Measurements from ENCODE around the gene PRKCE.

PRKCE gene

DNA sequence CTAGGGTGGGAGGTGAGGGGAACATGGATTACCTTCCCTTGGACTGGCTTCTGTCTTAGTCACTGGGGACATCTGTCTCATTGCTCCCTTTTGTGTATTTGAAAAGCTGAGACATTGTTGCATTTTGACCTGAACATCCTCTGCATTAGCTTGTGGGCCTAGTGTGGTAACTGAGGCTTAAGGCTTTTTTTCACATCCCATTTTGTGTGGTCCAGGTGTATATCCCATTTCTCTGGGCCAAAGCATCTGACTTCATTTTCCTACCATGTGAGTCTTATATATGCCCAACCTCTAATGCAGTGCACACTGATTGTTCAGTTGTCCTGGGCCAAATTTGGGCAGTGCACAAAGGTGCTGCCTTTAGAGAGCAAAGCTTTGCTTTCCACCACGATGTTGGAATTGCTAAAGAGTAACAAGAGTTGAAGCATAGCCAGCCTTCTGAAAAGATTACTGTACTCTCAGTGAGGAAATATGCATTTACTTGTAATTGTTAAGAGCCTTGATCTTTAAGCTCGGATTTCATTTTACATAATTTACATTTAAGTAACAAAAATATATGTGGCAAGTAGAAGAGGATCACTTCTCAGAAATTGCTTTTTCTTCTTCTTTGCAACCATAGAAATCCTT lies 13.3 kb downstream of the PRKCE start:
- H3K36me3 Mint-ChIP-seq (ENCODE audit: low read depth) = no peaks in the 10 kb centered on the region
- H3K27ac Mint-ChIP-seq = no peak overlapping the region
- H3K4me3 Mint-ChIP-seq = no peak overlapping the region
- H3K4me1 Mint-ChIP-seq (ENCODE audit: low read depth) = no peaks in the 10 kb centered on the region
- no peaks in the 10 kb centered on the region for H3K9me3 Mint-ChIP-seq
- intact Hi-C loops (cut with micrococcal nuclease) = no loop called here
- H3K27me3 Mint-ChIP-seq = no peaks in the 10 kb centered on the region

DNA sequence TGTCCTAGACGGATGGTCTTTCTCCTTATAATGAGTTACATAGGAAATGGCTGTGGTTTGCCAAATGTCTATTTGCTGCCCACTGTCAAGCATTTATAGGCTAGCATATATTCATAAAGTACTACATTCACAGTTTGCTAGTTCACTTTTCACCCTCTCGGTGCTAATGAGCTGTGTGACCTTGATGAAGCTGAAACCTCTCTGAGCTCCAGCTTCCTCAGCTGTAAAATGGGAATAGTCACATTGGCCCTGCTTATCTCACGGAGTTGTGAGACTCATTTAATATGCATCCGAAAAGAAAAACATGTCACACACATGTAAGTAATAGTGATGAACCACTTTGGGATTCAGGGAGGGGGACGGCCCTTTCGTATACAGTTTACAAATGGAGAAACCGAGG lies 17.0 kb downstream of the PRKCE start:
- Mint-ChIP-seq H3K9me3 (no peaks in the 10 kb centered on the region), H3K4me3 (no peak overlapping the region), H3K4me1 (ENCODE audit: low read depth) (no peaks in the 10 kb centered on the region), H3K36me3 (ENCODE audit: low read depth) (no peaks in the 10 kb centered on the region), H3K27me3 (no peaks in the 10 kb centered on the region), H3K27ac (no peak overlapping the region)
- intact Hi-C loops (cut with micrococcal nuclease) = no loop called here

DNA sequence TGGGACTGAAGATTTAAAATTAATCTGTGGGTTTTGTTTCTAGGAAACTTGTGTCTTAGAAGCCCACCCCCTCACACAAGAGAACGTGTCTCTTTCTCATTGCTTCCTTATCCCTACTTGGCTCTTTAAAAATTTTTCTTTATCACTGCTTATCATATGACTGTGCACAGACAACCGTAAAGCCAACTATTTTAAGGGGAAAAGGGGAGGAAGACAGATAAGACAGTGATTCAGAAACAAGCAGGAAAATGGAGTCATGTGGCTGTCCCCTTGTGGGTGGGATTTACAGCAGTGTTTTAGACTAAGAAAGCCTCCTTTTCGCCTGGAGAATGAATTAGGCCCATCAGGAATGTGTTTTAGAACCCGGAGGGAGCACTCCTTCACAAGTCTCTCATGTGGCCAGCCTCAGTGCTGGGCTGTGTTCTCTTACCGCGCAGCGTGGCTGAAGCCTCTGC lies 17.6 kb downstream of the PRKCE start:
- no peak overlapping the region for H3K4me3 Mint-ChIP-seq
- peaks cover 1% of the 10 kb centered on the region for H3K4me1 Mint-ChIP-seq (ENCODE audit: low read depth)
- no peaks in the 10 kb centered on the region for H3K27me3 Mint-ChIP-seq
- no peaks in the 10 kb centered on the region for H3K9me3 Mint-ChIP-seq
- intact Hi-C loops (cut with micrococcal nuclease) = no loop called here
- H3K27ac Mint-ChIP-seq = no peak overlapping the region
- no peaks in the 10 kb centered on the region for H3K36me3 Mint-ChIP-seq (ENCODE audit: low read depth)

DNA sequence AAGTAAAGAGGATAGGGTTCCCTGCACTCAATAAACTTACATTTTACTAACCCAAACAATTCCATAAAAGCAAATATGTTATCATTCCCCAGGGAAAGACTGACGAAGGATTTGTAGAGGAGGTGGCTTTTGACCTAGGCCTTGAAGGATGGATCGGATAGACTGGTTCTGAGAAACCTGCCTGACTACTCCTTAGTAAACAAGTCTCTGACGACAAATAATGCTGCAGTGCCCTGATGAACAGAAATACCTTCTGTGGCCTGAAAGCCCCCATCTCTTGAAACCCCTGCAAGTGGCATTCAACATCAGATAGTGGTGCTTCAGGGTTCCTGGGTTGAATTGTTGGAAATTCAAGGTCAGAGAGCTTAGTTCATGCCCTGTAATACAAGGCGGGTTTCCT lies 19.2 kb downstream of the PRKCE start:
- no peaks in the 10 kb centered on the region for H3K36me3 Mint-ChIP-seq (ENCODE audit: low read depth)
- intact Hi-C loops (cut with micrococcal nuclease) = no loop called here
- H3K9me3 Mint-ChIP-seq = no peaks in the 10 kb centered on the region
- H3K27me3 Mint-ChIP-seq = no peaks in the 10 kb centered on the region
- H3K4me1 Mint-ChIP-seq (ENCODE audit: low read depth) = peaks cover 5% of the 10 kb centered on the region
- H3K27ac Mint-ChIP-seq = no peak overlapping the region
- no peak overlapping the region for H3K4me3 Mint-ChIP-seq

DNA sequence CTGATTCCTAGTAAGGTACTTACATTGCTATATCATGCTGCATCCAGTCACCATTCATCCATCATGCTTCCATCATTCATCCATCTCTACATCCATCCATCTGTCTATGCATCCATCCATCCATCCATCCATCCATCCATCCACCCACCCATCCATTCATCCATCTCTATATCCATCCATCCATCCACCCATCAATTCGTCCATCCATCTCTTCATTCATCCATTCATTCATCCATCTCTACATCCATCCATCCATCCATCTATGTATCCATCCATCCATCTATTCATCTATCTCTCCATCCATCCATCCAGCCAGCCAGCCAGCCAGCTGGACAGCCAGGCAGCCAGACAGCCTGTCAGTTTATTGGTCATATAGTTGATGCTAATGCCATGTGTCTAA lies 20.7 kb downstream of the PRKCE start:
- H3K4me3 Mint-ChIP-seq = no peak overlapping the region
- peaks cover 5% of the 10 kb centered on the region for H3K4me1 Mint-ChIP-seq (ENCODE audit: low read depth)
- no peaks in the 10 kb centered on the region for H3K9me3 Mint-ChIP-seq
- no peaks in the 10 kb centered on the region for H3K27me3 Mint-ChIP-seq
- intact Hi-C loops (cut with micrococcal nuclease) = no loop called here
- no peaks in the 10 kb centered on the region for H3K36me3 Mint-ChIP-seq (ENCODE audit: low read depth)
- no peak overlapping the region for H3K27ac Mint-ChIP-seq

DNA sequence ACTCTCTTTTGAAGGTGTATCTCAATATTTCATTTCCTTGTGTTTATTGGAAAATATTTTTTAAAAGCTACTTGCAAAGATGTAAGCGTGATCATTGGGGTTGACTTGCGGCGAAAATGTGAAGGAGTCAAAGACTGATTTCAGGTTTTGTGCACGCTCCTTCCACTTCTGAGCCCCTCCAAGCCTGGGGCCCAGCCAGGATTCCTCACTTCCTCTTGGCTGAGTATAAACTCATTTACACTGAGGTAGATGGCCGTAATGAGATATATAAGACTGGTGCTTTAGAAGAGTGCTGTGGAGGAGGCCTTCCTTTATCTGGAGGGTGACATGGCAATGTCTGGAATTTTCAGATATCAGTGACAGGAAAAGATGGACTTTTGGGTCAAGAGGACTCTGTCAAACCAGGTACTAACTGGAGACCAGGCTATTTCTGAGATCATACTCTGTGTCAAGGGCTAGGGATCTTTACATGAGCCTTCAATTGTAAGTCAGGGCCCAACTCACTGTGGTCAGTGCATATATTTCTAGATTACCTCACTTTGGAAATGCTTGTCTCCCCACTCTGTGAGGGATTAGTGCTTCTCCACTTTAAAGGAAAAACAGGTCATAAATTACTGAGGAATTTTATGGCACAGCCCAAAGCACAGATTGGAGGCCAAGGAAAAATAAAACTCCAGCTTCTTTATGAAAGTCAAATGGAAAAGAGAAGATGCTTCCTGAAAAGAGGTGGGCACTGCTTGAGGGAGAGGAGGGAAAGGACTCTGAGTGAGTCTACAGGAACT lies 22.8 kb downstream of the PRKCE start:
- no peaks in the 10 kb centered on the region for H3K9me3 Mint-ChIP-seq
- peaks cover 5% of the 10 kb centered on the region for H3K4me1 Mint-ChIP-seq (ENCODE audit: low read depth)
- intact Hi-C loops (cut with micrococcal nuclease) = no loop called here
- no peaks in the 10 kb centered on the region for H3K27me3 Mint-ChIP-seq
- H3K4me3 Mint-ChIP-seq = no peak overlapping the region
- no peak overlapping the region for H3K27ac Mint-ChIP-seq
- H3K36me3 Mint-ChIP-seq (ENCODE audit: low read depth) = no peaks in the 10 kb centered on the region

DNA sequence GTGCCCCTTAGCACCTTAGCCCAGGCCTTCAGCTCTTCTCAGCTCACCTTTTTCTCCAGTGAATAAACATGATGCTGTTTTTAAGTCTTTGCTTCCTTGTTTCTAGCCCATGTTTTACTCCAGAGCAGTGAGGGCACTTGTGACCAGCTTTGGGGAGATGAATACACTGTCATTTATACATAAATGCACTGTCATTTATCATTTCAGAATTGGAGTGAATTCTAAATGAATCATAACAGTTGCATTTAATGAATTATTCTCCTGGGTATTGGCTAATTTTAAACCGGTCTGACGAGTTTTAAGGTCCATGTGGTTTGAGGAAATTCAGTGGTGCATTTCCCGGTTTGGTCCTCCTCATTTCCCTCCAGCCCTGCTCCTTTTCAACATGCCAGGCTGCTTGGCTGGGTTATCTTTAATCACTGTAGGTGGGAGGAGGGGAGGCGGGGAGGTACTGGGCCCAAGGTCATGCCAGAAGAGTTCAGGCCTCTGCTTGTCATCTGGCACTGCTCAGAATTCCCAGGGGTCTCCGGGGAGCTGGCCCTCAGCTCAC lies 23.9 kb downstream of the PRKCE start:
- no peak overlapping the region for H3K4me3 Mint-ChIP-seq
- H3K4me1 Mint-ChIP-seq (ENCODE audit: low read depth) = peaks cover 5% of the 10 kb centered on the region
- H3K9me3 Mint-ChIP-seq = no peaks in the 10 kb centered on the region
- no peaks in the 10 kb centered on the region for H3K36me3 Mint-ChIP-seq (ENCODE audit: low read depth)
- intact Hi-C loops (cut with micrococcal nuclease) = no loop called here
- H3K27ac Mint-ChIP-seq = no peak overlapping the region
- no peaks in the 10 kb centered on the region for H3K27me3 Mint-ChIP-seq

DNA sequence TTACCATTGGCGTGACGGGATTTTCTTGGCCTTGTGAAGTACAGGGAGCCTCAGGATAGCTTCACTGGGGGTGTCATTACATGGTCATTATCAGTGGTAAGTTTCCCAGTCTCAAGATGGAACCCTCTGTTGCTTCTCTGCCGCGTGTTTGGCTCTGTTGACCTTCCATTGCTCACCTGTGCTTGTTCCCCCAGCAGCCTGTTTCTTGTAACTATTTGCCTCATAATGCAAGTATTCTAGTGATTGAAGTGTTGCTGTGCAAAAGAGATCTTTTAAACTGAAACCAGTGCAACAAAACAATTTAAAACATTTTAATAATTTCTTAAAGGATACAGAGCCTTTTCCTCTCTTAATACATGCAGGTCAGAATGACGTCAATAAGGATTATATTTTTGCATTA lies 24.6 kb downstream of the PRKCE start:
- H3K36me3 Mint-ChIP-seq (ENCODE audit: low read depth) = no peaks in the 10 kb centered on the region
- H3K27me3 Mint-ChIP-seq = no peaks in the 10 kb centered on the region
- no peak overlapping the region for H3K27ac Mint-ChIP-seq
- H3K9me3 Mint-ChIP-seq = no peaks in the 10 kb centered on the region
- intact Hi-C loops (cut with micrococcal nuclease) = no loop called here
- no peak overlapping the region for H3K4me3 Mint-ChIP-seq
- peaks cover 5% of the 10 kb centered on the region for H3K4me1 Mint-ChIP-seq (ENCODE audit: low read depth)

DNA sequence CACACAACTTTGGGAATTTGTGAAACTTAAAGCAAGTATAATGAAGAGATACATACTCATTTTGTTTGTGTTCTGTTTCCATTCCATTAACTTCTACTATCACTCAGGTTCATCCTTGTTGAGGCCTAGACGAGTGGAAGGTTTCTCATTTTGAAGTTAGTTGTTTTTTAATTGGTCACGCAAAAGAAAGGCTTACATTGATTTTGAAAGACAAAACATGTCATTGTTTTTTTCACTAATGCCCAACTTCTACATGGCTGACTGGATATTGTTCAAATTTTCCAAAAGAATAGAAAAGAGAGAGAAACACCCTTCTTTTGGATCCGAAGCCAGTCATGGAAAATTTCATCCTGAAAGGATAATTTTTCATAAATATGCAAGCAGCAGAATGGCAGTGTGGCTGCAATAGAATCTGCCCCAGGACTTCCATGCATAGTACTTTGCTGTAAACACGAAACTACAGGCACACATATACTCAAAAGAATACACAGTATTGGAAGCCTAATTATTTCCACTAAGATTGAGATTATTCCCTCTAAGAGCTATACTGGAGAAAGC lies 27.4 kb downstream of the PRKCE start:
- H3K27me3 Mint-ChIP-seq = no peaks in the 10 kb centered on the region
- H3K9me3 Mint-ChIP-seq = no peaks in the 10 kb centered on the region
- no peak overlapping the region for H3K27ac Mint-ChIP-seq
- intact Hi-C loops (cut with micrococcal nuclease) = no loop called here
- H3K4me1 Mint-ChIP-seq (ENCODE audit: low read depth) = peaks cover 5% of the 10 kb centered on the region
- H3K4me3 Mint-ChIP-seq = no peak overlapping the region
- H3K36me3 Mint-ChIP-seq (ENCODE audit: low read depth) = no peaks in the 10 kb centered on the region

DNA sequence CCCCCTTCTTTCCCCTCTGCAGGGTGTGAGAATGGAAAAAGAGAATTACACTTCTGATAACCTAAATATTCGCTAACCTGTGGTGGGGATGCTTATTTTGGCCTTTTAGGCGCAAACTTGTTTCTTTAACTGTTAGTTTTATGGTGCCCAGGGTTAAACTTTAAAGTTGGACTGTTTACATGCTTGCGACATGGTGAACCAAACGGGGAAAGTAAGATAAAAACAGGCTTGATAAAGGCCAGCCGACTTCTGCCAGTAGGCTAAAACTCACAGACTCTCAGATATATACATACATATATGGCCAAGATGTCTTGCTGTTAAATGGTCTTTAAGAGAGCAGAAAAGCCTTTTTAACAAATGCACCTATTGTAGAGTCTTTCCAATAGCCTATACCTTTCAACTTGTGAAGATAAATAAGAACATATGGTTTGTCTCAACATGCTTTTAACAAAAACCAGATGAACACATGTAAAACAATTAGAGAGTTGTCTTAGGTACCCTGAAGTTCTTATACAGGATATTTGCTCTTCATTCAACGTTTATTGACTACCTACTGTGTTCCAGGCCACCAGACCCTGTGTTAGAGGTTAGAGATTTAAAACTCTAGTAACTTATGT lies 29.0 kb downstream of the PRKCE start:
- Mint-ChIP-seq H3K9me3 (no peaks in the 10 kb centered on the region), H3K4me1 (ENCODE audit: low read depth) (no peaks in the 10 kb centered on the region), H3K27me3 (no peaks in the 10 kb centered on the region), H3K36me3 (ENCODE audit: low read depth) (no peaks in the 10 kb centered on the region), H3K4me3 (no peak overlapping the region), H3K27ac (no peak overlapping the region)
- intact Hi-C loops (cut with micrococcal nuclease) = no loop called here

DNA sequence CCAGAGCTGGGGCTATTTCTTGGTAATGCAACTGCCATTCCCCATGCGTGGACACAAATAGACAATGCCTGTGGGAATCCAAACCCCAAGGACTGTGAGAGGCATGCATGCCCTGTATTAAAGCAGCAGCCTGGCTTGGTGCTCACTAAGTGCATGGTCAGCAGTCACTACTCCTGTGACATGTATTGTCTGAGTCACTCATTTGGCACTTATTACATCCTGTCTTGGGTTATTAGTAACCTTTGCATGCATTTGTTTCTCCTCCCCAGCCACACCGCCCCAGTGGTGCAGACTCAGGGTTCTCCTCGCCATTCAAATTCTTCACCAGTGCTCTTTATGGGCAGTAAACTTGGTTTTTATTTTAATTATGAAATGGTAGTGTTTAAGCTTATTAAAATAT lies 30.2 kb downstream of the PRKCE start:
- Mint-ChIP-seq H3K27ac (no peak overlapping the region), H3K27me3 (no peaks in the 10 kb centered on the region), H3K4me1 (ENCODE audit: low read depth) (no peaks in the 10 kb centered on the region), H3K9me3 (no peaks in the 10 kb centered on the region), H3K36me3 (ENCODE audit: low read depth) (no peaks in the 10 kb centered on the region), H3K4me3 (no peak overlapping the region)
- intact Hi-C loops (cut with micrococcal nuclease) = no loop called here

DNA sequence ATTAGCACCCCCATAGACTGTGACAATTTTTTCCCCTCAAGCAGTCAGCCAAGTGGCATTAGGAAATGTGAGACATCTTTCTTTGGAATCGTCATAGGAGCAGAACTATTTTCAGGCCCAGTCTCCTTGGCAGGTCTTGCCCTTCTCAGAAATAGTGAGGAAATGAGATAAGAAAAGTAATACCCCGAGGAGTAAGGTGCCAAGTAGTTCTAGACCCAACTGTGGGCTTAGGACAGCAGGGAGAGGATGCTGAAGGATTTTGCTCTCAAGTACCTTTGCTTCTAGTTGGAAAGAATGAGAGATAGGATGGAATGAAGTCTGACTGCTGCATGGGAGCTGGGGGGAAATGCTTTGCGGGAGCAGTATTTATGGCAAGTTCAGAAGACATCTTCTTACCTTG lies 31.8 kb downstream of the PRKCE start:
- H3K36me3 Mint-ChIP-seq (ENCODE audit: low read depth) = no peaks in the 10 kb centered on the region
- H3K27ac Mint-ChIP-seq = no peak overlapping the region
- intact Hi-C loops (cut with micrococcal nuclease) = no loop called here
- no peaks in the 10 kb centered on the region for H3K27me3 Mint-ChIP-seq
- no peaks in the 10 kb centered on the region for H3K4me1 Mint-ChIP-seq (ENCODE audit: low read depth)
- H3K9me3 Mint-ChIP-seq = no peaks in the 10 kb centered on the region
- H3K4me3 Mint-ChIP-seq = no peak overlapping the region

DNA sequence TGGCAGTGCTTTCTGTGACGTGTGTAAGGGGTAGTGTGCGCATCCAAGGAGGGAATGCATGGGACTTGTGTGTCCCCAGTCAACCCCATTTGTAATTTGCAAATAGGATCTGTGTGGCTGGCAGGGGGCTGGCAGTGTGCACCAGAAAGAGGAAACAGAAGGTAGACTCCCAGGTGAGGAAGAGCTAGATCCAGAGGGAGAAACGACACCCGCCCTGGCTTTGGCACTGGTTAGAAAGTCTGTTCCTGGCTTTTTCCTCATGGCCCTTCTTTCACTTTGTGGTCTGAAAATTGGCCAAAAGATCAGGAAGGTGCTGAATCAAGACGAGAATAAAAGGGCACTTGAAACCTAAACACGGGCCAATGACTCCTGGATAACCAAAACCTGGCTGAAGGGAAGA lies 33.3 kb downstream of the PRKCE start:
- no peaks in the 10 kb centered on the region for H3K36me3 Mint-ChIP-seq (ENCODE audit: low read depth)
- H3K27ac Mint-ChIP-seq = no peak overlapping the region
- peaks cover 8% of the 10 kb centered on the region for H3K4me1 Mint-ChIP-seq (ENCODE audit: low read depth)

DNA sequence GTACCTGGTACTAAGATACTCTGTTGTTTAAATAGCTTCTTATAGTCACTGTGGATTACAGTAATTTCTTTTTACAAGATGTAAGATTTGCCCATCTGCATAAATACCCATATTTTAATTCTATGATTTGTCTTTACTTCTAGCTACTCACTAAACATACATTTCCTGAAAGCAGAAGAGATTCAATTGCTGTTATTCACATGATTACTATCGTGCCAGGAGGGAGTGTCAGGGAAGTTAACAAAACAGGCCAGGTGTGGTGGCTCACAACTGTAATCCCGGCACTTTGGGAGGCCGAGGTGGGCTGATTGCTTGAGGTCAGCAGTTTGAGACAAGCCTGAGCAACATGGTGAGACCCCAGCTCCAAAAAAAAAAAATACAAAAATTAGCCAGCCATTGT lies 33.8 kb downstream of the PRKCE start:
- H3K27ac Mint-ChIP-seq = no peak overlapping the region
- intact Hi-C loops (cut with micrococcal nuclease) = no loop called here
- no peaks in the 10 kb centered on the region for H3K36me3 Mint-ChIP-seq (ENCODE audit: low read depth)
- H3K9me3 Mint-ChIP-seq = no peaks in the 10 kb centered on the region
- H3K27me3 Mint-ChIP-seq = no peaks in the 10 kb centered on the region
- no peak overlapping the region for H3K4me3 Mint-ChIP-seq
- peaks cover 13% of the 10 kb centered on the region for H3K4me1 Mint-ChIP-seq (ENCODE audit: low read depth)

More for the DNA sequence above, 33.3 kb downstream of the PRKCE start:
- H3K27me3 Mint-ChIP-seq = no peaks in the 10 kb centered on the region
- H3K9me3 Mint-ChIP-seq = no peaks in the 10 kb centered on the region
- H3K4me3 Mint-ChIP-seq = no peak overlapping the region
- intact Hi-C loops (cut with micrococcal nuclease) = no loop called here
